ENCODE measurements around the gene ABCG1. TPM values are rescaled to one million over a fixed set of nuclear protein-coding genes. Genes with fewer than 3 reads are reported as not detected.
"Not testable (repeated sequence)": the region's sequence is repeated elsewhere in the genome, so short reads cannot be mapped to it uniquely, and the experiment has no call there.

Gene ABCG1
- total RNA-seq, 1 experiment from 2014 or later: 20.3 TPM

GRCh38 chr21:42285569-42286245, 66.8 kb downstream of the ABCG1 start:
- no peak for DNase-seq (ENCODE audit: extremely low read depth, low read depth)

GRCh38 chr21:42286416-42286815, 67.5 kb downstream of the ABCG1 start:
- DNase-seq (ENCODE audit: extremely low read depth, low read depth): no peak

- no peak for DNase-seq (ENCODE audit: extremely low read depth, low read depth)
These were observed 68.5 kb downstream of the ABCG1 start for GRCh38 chr21:42287193-42288083.

- no peak for DNase-seq (ENCODE audit: extremely low read depth, low read depth)
These were observed 70.0 kb downstream of the ABCG1 start for GRCh38 chr21:42288962-42289361.

- DNase-seq (ENCODE audit: extremely low read depth, low read depth): no peak
These were observed 71.0 kb downstream of the ABCG1 start for GRCh38 chr21:42289926-42290325.

GRCh38 chr21:42290505-42290904, 71.6 kb downstream of the ABCG1 start:
- no peak for DNase-seq (ENCODE audit: extremely low read depth, low read depth)

GRCh38 chr21:42291003-42291750, 72.2 kb downstream of the ABCG1 start:
- DNase-seq (ENCODE audit: extremely low read depth, low read depth): no peak

GRCh38 chr21:42291751-42292562, 73.0 kb downstream of the ABCG1 start:
- no peak for DNase-seq (ENCODE audit: extremely low read depth, low read depth)

GRCh38 chr21:42292563-42293142, 73.7 kb downstream of the ABCG1 start:
- not testable (repeated sequence) for DNase-seq (ENCODE audit: extremely low read depth, low read depth)

- no peak for DNase-seq (ENCODE audit: extremely low read depth, low read depth)
These were observed 74.8 kb downstream of the ABCG1 start for GRCh38 chr21:42293649-42294272.

GRCh38 chr21:42294273-42294880, 75.4 kb downstream of the ABCG1 start:
- no peak for DNase-seq (ENCODE audit: extremely low read depth, low read depth)

- no peak for DNase-seq (ENCODE audit: extremely low read depth, low read depth)
These were observed 76.9 kb downstream of the ABCG1 start for GRCh38 chr21:42295845-42296244.

GRCh38 chr21:42296501-42296900, 77.6 kb downstream of the ABCG1 start:
- no peak for DNase-seq (ENCODE audit: extremely low read depth, low read depth)

GRCh38 chr21:42297377-42297776, 78.4 kb downstream of the ABCG1 start:
- DNase-seq (ENCODE audit: extremely low read depth, low read depth): no peak

GRCh38 chr21:42298237-42298636, 79.3 kb downstream of the ABCG1 start:
- no peak for DNase-seq (ENCODE audit: extremely low read depth, low read depth)

- no peak for DNase-seq (ENCODE audit: extremely low read depth, low read depth)
These were observed 79.7 kb downstream of the ABCG1 start for GRCh38 chr21:42298657-42299056.

GRCh38 chr21:42299324-42300044, 80.5 kb downstream of the ABCG1 start:
- DNase-seq (ENCODE audit: extremely low read depth, low read depth): no peak

- no peak for DNase-seq (ENCODE audit: extremely low read depth, low read depth)
These were observed 81.2 kb downstream of the ABCG1 start for GRCh38 chr21:42300045-42300583.

Data from NCI-H460 (cell line).